Stimulated activated CD4-positive, alpha-beta T cell treated with anti-CD3 and anti-CD28 coated beads, Interleukin-12 subunit alpha, Interleukin-12 subunit beta, amount 100 ng/mL, for 24 hours (primary cell): ENCODE measurements around the gene ADCY5.

ENCODE experiments used
- DNase-seq, 2 experiments: peaks; one replicate each; pipeline ENCODE4 v3.0.0-alpha.2; 2020; ENCODE audit warnings: low read depth in 2 of 2

ADCY5 gene

DNA sequence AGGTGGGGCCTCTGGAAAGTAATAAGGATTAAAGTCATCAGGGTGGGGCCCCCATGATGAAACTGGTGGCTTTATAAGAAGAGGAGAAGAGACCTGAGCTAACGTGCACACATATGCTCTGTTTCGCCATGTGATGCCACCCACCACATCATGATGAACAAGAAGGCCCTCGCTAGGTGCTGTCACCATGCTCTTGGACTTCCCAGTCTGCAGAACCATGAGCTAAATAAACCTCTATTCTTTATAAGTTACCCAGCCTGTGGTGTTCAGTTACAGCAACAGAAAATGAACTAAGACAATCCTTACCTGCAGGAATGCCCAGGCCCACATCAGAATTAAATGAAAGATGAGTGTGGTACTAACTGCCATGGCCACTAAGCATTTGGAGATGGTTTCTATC, 79.8 kb downstream of the ADCY5 start:
- no peak for DNase-seq

DNA sequence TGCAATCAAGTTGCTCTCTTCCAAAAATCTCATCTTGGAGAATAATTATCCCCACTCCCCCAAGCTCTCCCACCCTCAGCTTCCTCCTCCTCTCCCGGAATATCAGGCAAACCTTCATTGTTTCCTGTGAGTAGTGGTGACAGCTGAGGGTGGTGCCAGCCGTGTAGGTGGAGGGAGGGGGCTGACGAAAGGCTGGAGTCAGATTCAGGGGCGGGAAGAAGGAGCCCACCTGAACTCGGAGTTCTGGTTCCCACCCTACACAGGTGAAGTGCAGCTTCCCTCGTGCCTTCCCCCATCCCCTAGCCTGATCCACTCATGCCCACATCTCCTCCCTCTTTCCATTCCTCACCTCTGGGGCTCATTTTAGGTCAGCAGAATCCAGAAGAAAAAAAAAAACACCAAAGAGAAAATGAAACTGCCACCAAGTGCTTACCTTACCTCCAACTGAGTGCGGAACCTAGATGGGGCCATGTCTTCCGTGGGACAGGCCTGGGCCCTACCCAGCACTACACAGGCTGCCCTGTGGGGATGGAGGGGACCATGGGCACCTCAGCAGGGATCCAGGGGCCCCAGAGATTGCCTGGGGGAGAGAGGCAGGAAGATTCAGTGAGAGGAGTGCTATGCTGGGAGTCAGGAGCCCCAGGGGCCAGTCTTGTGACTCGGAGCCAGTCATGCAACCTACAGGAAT, 81.3 kb downstream of the ADCY5 start:
- DNase-seq = no peak

DNA sequence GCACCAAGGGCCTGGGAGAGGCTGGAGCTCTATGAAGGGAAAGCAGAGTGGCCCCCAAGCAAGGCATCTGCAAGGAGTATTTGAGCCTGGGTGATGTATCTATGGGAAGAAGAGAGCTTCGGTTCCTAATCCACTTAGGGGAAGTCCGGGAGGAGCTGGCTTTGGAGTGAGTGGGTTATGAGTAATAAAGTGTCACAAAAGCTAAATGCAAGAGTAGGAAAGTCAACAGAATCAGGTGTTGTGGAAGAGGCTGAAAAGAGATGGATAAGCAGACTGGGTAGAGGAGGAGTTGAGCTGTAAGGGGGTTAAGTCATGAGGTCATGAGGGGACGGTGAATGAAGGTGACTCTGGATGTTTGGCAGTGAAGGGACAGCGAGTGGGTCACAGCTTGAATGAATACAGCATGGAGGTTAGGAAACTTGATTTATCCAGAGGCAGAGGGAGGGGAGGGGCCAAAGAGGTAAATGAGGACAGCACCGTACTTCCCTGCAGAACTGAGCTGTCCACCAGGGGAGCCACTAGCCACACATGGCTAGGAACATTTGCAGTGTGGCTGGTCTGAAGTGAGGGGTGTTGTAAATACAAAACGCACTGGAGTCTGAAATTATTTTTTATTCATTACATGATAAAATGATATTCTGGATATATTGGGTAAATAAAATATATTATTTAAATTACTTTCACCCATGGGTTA, 83.3 kb downstream of the ADCY5 start:
- no peak for DNase-seq

DNA sequence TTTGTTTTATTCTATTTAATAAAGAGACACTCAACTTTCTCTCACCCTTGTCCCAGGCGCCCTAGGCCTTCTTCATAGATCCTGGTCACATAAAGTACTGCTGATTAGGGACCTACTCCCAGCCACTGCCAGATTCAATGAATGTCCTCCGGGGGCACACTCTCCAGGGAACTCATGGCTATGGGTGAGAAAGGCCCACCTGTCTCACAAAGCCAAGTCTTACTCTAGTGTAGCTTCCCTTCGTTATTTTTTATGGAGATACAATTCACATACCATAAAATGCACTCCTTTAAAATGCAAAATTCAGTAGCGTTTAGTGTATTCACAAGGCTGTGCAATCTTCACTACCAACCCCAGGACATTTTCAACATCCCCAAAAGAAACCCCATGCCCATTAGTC, 87.8 kb downstream of the ADCY5 start:
- DNase-seq = no peak

DNA sequence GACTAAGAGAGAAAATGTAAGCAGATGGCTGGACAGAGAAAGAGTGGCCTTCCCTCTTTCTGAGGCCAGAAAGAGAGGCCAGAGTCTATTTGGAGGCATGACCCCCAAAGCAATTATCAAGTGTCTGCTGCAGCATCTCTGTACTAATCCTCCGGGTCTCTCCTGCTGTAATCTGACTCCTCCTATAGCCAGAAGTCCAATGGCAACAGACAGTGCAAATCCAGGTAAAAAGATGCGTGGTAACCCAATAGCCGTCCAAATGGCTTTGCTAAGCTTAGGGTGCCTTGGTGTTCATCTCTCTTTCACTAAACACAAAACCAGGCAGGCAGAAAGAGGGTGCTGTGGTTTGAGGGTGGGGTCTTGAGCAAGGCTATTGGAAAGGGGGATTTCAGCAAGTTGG, 91.6 kb downstream of the ADCY5 start:
- DNase-seq = no peak

DNA sequence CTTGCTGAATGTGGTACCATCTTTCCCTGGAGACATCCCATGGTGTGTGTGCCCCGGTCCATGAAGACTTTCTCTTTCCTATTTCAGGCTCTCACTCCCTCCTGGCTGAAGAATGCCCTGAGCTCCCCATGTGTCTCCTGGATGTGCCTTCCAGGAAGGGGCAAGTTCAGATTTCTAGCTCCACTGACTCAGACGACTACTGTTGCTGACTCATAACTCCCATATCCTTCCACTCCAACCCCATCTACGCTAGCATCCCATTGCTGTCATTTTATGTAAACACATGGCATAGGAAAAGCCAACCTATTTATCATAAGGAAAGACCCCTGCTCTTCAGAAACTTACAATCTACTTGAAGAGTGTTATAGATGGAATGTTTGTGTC, 95.0 kb downstream of the ADCY5 start:
- no peak for DNase-seq

DNA sequence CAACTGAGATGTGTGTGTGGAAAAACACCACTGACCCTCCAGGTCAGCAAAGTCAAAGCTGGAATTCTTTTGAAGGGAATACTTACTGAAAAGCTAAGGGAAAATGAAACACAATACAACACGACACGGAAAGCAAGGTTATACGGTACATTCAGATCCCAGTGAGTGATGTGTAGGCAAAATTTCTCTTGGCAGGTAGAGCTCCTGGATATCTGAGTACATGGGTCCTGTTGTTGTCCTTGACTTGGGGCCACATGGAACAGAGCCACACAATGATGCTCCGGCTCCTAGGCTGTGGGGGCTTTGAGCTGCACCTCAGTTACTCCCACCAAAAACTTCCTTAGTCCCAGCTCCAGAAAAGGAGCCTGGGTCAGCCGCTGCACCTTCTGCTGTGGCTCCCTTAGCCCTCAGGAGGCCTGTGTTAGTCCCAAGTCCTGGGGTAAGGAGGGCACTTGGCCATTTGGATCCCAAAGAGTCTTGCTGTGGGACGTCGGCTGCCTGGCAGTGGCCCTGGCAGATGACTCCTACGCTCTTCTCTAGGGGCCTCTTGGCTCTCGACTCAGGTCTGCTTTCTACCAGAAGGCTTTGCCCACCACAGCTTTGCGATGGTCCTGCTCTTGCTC, 95.6 kb downstream of the ADCY5 start:
- no peak for DNase-seq

DNA sequence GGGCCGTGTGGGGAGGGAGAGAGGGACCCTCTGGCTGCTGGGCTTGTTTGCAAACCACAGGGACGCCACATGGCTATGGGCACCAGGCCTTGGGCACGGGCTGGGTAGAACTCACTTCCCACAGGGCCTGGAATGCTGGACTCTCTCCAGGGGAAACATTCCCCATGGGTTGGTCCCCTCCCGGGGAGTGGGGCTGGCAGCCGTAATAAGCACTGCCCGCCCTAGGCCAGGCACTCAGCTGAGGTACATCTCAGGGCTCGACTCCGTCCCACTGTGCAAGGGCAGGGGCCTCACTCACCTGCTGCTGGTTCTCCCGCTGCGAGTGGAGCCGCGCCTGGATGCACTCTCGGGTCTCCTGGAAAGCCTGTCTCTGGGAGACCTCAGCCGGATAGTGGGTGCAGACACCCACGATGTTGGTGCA, 96.7 kb downstream of the ADCY5 start:
- no peak for DNase-seq

DNA sequence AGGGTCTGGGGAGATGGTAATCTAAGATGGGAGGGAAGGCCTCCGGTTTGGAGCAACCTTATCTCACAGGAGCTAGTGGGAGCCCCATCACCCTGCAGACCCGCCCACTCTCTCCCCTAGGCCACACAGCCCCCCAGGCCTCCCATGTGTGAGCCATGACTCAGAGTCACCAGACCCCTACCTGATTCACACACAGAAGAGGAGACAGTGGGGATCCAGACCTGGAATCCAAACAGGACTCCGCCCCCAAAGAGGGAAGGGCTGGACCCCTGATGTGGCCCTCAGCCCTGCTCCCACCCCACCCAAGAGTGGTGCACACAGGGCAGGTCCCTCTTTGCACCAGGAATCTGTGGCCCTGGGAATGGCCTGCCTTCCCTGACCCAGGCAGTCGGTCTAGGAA, 97.4 kb downstream of the ADCY5 start:
- no peak for DNase-seq

DNA sequence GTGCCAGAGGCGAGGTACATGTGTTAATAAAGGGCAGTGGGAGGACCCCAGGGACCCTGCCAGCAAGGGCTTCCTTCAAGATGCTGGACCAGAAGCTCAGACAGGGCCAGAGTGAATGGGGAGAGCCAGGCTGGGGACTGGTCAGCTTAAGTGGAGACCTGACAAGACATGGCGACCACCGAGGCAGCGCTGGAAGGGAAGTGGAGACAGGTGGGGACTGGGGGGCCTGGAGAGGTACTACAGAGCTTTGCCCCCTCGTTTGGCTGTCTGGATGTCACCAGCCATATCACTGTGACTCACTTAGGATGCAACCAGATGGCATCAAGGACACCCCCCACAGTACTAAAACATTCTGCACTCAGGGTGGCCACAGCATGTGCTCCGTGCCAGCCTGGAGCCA, 97.9 kb downstream of the ADCY5 start:
- no peak for DNase-seq

DNA sequence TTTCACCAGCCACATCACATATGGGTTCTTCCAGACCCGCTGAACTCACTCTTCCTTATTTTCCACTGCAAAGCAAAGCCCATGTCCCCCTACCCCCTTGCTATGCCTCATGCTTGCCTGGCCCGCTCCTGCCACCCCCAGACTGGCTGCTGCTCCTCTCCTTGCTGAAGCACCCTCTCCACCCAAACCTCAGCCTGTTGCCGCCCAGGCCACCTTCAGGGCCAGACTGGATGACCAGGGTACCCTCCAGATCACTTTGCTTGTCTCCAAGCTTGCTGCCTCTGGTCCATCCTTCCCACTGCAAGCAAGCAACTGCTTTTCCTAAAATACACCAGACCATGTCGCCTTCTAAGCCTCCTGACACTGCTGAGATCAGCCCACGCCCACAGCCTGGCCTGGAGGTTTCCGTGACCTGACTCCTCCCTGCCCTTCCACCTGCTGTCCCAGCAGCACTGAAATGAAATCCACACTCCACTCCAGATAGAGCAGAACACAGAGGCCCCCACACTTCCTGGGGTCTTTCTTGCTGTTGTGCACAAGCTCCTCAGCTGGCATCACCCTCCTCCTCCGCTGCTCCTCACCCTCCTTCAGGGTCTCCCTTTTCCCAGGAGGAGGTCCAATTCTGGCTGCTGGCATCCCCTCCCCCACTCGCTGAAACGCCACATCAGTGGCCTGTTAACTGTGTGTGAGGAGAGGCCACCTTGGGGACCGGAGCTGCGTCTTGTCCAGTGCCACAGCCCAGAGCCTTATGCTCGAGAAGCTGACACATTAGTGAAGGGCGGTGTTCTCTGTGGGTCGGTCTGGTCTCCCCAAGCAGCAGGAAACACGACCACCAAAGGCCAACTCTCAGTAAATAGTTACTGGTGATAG, 99.1 kb downstream of the ADCY5 start:
- DNase-seq = no peak

DNA sequence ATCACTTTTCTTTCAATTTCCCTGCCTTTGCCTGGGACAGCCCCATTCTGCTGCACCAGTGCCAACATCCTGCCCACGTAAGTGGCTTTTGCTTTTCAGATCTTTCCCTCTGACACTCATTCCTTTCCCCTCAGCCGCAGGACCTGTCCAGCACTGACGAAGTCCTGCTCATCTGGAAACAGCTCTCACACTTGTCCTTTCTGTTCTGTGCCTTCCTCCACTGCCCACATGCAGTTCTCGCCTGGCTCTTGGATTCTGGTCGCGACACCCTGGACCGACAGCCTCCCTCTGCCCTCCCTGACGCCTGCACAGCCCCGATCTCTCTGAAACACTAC, 99.7 kb downstream of the ADCY5 start:
- DNase-seq = no peak

DNA sequence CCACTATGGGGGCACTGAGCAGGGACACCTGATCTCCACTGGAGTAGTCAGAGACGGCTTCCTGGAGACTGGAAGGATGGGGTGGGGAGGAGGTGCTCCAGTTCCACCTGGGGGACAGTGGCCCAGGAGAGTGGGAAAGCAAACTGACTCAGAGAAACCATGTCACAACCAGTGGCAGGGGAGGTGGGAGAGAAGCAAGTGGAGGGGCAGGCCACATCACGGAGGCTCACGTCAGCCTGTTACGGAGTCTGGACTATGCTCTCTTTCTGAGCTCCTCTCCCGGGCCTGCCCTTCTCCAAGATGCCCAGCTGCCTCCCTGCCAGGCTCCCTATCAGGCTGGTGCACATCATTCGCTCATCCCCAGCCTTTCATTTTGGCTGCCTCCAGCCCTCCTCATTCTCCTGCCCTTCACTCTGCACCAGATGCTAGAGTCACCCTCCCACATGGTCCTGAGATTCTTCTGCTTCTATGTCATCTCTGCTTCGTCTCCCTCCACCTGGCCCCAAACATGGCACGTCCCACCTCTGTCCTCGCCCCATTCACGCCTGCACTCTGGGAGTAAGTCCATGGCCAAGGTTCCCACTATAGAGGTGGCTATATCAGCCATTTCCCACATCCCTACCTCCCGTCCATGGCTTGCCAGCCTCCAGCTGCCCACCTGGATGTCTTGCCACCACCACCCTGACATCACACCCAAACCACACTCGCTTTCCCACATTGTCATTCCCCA, 100.3 kb downstream of the ADCY5 start:
- DNase-seq = no peak

DNA sequence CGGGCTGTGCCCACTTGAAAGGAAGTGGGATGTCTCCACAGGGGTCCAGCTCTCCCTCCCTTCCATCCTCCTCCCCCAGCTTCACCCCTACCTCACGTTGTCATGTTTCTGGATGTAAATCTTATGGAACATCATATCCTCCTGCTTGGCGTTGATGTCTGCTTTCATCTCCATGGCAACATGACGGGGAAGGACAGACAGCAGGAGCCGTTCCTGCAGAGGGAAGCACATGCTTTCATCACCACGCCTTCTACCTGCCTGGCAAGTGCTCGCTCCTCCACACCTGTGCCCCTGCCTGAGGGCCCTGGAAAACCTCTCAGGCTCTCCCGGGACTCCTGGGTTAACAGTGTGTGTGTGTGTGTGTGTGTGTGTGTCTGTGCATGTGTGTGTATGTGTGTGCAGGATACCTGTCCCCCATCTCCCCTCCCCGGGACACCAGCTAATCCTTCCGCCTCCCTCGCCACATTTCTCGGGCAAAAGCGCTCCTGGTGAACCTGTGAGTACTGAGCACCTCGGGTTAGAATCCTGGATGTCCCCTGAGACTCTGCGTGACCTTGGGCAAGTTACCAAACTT, 101.1 kb downstream of the ADCY5 start:
- DNase-seq = no peak

DNA sequence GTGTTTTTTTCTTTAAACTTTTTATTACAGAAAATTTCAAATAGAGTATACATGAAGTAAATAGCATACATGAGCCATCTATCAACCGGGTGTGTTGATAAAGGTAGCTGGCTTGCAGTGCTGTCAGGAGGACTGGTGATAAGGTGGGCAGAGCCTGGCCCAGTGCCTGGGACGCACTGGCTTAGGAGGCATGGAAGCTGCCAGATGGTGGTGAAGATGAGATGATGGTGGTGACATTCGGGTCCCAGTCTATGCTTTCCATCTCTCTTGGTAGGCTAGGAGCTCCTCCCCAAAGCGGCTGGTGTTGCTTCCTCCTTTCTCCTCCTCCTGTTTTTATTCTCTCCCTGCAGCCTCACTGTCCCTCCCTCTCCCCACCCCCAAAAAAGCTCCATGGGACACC, 101.7 kb downstream of the ADCY5 start:
- no peak for DNase-seq

DNA sequence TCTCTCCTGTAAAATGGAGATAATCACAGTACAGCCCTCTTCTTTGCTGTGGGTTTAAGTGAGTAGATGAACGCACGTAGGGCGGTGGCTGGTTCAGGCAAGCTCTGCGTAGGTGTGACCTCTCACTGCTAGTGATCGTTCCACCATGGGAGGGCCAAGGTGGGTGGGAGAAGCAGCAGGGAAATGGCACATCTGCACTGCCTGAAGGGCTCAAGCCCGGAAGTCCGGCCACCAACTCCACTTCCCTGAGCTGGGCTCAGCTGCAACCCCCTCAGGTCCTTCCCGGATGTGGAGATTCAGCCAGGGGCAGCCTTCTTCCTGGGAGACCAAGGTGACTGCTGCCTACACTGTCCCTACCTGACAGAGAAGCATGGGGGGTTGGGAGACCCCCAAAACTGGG, 102.9 kb downstream of the ADCY5 start:
- no peak for DNase-seq

DNA sequence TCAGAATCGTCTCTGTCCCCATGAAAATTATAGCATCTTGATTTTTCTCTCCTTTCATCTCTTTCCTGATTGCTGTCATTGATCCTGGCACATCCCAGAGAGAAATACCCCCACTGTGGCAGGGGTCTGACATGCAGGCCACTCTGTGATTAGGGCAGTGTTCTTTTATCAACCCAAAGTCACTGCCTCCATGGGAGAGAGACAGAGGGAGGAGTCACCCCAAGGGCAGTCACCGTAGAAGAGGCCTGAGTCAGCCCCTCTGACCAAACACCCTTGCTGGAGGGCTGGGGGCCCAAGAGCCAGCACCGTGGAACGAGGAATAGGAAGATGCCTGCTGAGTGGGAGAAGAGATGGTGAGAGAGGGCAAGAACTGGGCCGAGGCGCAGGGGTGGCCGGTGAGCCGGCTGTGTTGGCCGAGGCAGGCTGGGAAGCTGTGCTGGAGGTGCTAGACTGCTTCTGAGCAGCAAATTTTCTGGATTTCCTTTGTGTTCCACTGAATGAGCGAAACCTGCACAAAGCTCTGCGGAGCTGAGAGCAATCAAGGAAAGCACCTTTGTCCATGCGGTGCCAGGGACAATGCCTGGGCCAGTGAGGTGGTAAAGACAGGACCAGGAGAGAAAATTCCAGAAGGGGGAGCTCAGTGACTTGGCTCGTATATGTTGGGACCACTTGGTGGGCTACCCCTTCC, 103.8 kb downstream of the ADCY5 start:
- no peak for DNase-seq

DNA sequence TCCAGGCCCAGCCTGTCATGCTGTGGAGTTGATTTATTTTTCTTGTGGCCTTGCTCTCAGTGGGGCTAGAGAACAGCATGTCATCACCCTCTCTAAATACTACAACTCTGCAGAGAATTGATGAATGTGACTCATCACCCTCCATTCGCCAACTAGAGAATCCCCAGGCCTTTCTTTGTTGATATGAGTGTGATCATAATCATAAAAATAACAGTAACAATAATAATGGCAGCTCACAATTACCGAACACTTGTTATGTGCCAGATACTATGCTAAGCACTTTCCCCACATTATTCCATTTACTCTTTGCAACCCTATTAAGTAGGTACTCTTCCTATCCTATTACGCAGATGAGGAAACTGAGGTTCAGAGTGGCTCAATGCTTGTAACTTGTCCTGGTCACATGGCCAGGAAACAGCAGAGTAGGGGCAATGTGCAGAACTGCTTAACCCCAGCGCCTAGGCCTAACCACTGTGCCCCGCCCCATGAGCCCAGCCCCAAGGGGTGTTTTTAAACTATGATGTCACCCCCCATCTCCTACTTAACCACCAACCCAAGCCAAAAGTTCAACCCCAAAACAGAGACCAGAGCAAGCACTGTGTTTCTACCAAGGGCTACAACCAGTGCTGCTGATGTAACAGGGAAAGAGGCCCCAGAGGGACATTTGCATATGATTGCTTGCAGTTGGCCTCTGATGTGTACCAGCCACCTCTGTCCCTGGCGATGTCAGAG, 104.5 kb downstream of the ADCY5 start:
- no peak for DNase-seq

DNA sequence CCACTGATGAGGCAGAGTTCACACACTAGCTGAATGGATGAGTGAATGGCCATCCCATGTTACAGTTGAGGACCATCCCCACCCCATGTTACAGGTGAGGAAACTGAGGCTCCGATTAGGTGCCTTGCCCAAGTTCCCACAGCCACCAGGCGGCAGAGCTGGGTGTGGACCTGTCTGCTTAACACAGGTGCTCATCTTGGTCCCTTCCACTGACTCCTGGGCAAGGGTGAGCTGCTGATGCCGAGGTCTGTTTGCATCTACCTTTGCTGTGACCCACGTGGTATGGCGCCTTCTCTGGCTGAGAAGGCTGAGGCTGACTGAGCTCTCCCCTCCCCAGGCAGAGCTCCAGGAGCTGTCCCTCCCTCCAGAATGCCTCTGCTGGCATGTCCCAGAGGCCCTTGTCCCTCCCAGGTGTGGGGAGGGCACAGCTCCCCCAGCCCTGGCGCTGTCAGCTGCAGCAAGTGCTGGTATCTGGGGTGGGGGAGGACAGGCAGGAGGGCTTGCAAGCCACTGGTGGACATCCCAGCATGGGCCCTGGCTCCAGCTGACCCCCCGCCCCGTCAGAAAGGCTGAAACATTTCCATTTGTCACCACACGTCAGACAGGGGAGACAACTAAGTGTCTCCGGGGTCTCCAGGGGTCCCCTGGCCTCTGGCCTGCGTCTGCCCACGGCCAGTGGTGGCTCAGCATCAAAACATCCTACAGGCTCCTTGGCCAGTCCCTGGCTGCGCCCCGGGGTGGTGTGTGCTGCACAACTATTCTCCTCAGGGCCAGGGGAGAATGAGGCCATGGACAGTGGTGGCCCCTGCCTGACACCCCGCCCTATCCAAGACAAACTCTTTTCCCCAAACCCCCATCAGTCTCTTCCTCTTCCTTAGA, 105.4 kb downstream of the ADCY5 start:
- no peak for DNase-seq
